GM19467 (cell line): ENCODE results near the gene CSRNP3.

Experiments
- ATAC-seq: cut with Tn5 transposase; IDR thresholded peaks from one replicate; pipeline ENCODE4 v1.9.1; 2021; ENCODE audit warnings: mild to moderate bottlenecking, moderate library complexity; ENCODE audit not compliant: unreplicated experiment

The CSRNP3 gene

GRCh38 chr2:165470361-165470760 is 863 bp downstream of the CSRNP3 start:
- ATAC-seq, result no peak

DNA sequence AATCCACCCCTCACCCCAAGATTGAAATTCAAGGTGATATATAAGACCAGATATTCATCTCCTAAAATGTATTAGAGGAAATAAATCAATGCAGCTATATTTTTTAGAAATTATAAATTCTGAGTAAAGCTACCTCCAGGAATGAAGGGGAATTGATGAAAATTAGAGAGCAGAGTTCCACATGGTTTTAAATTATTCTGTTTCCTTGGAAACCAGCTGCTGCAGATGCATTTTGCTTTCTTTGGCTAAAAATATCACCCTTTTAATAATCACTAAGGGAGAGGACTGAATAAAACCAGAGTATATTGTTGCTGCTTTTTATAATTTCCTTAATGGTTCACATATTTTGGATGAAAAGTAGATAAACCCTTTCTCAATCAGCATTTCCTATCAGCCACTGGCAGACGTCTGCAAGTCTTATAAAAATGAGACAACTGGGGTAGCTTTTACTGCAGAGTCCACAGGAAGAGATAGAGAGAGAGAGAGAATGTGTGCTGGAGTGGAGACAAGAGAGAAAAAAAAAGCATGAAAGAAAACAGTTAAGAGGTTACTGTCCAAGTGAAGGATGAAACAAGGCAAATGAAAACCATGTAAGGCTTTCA is 2.0 kb downstream of the CSRNP3 start:
- no peak for ATAC-seq

- ATAC-seq, result no peak
Observed at GRCh38 chr2:165472922-165473321, 3.4 kb downstream of the CSRNP3 start.

DNA sequence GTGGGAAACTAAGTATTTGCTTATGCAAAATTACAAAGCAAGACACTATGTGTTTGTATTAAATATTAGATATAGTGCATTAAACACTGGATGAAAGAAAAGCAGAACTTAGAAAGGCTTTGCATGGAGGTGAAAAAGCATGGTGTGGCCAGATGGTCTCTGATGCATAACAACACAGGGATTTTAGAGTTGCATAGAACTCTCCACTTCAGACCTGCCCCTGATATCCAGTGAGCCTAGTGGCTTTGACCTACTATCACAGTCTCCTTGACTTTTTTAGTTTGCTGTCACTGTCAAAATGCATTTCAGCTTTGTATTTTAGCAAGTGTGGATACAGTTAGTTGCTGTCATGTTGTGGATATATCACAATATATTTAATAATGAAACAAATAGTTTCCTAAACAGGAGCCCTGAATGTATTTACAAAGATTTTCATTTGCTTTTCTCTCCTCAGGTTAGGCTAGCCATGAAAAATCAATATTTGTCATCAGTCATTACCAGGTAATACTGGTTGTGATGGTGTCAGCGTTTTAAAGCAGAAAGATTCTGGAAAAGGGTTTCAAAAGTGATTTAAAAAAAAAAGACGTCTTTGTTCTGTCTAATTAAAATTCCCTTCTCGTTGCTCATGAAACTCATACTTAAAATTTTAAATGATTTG is 5.2 kb downstream of the CSRNP3 start:
- no peak for ATAC-seq

DNA sequence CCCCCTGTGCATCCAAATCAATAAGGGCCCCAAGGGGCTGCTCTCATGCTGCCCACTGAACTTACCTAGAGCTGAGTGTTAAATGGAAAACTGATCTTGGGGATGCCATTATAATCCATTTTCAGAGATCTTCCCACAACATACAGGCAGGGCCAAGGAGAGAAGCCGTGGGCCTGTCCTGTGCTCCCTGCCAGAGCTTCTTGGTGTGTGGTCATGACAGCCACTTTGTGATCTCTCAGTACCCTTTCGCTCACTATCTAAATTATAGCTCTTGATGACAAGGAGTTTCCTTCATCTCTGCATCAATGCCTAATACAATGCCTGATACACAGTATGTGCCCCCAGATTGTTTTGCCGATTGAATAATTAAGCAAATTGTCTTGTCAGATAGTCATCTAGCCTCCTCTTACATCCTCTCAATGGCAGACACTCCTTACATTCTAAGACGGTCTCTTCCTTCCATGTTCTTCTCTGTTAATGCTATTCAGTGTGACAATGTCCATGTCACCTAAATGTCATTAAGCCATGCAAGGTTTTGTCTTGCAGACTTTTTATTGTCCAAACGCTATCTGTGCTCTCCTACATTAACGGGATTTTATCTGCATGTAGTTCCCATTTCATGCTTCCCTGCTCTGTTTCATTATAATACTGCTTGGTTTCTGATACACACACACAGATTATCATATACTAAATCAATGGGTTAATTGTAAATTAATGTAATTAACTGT is 5.9 kb downstream of the CSRNP3 start:
- no peak for ATAC-seq

GRCh38 chr2:165479856-165480255 is 10.4 kb downstream of the CSRNP3 start:
- no peak for ATAC-seq

DNA sequence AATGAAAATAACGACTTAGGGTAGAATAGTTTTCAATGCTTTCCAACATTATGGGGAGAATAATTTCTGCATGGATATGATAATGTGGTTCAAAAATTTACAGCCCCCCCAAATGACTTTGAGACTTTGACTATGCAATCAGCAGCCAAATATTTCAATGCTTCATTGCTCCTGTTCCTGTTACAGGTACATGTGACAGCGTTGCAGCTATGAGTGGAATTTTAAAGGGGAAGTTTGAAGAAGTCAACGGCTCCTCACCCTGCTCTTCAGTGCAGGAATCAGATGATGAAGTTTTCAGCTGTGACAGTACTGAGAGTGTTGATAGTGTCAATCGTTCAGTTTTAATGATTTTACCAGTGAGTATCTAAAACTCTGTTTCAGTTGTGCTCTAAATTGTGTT is 25.1 kb downstream of the CSRNP3 start:
- no peak for ATAC-seq

- ATAC-seq, result no peak
Observed at GRCh38 chr2:165497659-165498317, 28.3 kb downstream of the CSRNP3 start.

DNA sequence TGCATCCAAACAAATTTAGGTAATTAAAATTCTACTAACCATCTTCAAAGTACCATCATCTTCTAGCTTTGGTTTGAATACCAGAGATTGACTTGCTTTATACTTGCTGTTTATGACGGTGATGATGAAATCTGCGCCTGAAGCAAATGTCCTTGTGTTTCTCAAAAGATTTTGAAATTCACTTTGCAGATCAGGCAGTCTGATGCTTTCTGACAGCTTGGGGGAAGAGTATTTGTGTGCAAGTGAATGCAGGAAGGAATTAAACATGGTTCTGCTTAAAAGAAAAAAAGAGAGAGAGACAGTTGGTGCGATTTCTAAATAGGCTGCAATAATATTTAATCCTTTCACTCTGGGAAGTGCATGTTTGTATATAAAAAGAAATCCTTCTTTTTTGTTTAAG is 29.6 kb downstream of the CSRNP3 start:
- ATAC-seq, result no peak

- ATAC-seq, result no peak
Observed at GRCh38 chr2:165500001-165500400, 30.5 kb downstream of the CSRNP3 start.

- no peak for ATAC-seq
Observed at GRCh38 chr2:165500816-165501215, 31.3 kb downstream of the CSRNP3 start.

GRCh38 chr2:165505514-165505913 is 36.0 kb downstream of the CSRNP3 start:
- no peak for ATAC-seq

DNA sequence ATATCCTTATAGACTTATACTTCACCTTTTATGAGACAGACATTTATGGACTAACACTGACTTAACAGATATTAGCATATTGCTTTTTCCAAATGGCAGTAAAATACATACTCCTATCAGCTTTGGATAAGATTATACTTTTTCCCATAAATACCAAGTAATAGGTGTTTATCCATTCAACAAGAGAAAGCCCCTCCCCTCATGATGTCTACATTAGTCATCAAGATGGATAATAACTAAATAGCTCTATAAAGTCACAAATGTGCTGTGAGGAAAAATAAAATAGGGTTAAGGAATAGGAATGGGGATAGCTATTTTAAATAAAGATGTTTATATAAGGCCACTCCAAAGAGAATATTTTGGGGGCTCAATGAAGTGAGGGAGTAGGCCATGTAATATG is 39.4 kb downstream of the CSRNP3 start:
- ATAC-seq, result no peak

DNA sequence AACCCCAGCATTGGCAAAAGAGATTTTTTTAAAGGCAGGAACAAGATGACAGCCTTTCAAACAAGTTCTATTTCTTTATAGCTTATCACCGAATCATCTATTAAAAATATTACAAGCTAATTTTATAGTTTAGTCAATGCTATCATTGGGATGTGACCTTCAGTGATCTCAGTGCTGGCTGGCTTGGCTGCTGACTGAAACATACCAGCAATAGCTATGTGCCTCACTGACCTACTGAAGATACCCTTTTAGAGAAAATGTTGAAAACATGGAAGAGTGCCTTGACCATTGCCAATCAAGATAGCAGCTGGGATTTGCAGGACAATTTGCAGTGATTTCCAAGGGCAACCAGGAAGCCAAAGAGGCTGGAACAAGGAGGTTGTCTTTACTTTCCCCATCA is 44.0 kb downstream of the CSRNP3 start:
- ATAC-seq, result no peak

GRCh38 chr2:165518611-165519010 is 49.1 kb downstream of the CSRNP3 start:
- ATAC-seq, result no peak

- no peak for ATAC-seq
Observed at GRCh38 chr2:165522719-165523118, 53.2 kb downstream of the CSRNP3 start.

DNA sequence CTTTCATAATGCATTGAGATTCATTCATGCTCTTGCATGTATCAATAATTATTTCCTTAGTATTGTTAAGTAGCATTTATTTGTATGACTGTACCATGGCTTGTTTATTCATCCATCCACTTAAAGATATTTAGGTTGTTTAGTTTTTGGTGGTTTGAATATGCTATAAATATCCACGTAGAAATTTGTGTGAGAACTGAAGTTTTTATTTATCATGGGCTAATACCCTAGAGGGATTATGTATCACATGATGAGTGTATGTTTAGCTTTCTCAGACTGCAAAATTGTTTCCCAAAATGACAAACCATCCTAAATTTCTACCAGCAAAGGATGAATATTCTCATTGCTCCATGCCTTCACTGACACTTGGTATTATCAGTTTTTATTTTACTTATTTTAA is 55.2 kb downstream of the CSRNP3 start:
- no peak for ATAC-seq

DNA sequence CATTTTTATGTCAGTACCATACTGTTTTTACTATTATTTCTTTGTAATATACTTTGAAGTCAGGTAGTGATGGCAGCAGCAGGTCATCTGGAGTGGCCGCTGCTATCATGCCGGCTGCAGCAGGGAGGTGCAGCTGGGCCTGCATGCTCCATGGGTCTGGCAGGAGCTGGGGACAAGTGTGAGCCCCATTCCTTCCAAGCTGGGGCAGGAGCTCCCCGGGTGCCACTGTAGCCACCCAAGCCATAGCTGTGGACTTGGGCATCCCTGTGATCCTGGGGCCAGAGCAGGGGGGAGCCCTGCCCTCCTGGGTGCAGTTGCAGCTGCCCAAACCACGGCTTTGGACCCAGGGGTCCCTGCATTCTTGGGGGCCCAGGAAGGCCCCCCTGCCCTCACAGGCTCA is 59.2 kb downstream of the CSRNP3 start:
- no peak for ATAC-seq

- no peak for ATAC-seq
Observed at GRCh38 chr2:165529130-165529529, 59.6 kb downstream of the CSRNP3 start.

DNA sequence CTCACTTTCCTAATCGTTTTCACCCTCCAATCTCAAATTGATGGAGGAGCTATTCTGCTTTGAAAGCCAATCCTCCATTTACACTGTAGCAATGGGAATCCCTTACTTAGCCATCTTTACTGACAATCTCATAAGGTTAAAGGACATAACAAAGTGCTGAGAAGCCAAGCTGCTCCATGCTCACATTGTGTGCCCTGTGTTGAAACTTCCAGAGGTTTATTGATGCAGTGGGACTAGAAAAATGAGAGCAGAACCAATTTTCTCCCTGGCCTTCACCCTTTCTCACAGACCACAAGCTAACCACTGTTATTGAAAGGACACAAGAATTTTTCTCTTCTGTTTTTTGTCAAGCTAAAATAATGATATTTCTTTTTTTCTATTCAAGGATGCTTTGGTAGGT is 63.8 kb downstream of the CSRNP3 start:
- no peak for ATAC-seq

DNA sequence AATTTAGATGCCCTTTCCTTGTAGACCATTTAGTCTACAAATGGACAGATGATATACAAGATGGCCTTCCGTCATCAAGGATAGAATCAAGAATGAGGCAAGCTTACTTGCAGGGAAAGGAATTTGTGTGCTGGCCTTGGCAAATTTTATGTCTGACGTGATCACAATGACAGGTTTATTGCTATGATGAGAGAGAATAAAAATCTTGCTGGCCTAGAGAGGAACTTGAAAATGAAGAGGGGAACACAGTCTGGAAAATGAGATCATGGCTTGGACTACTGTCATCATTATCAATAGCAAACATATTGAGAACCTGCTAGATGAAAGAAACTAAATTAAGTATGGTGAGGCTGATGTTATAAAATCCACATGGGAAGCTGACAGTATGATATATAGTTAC is 66.0 kb downstream of the CSRNP3 start:
- no peak for ATAC-seq
